Mucosa of stomach (tissue), 1 donor: ENCODE results near the gene KRTAP4-11.
"Not testable (repeated sequence)": the region's sequence is repeated elsewhere in the genome, so short reads cannot be mapped to it uniquely, and the experiment has no call there.

Experiments
- H3K27me3 ChIP-seq: one replicate; pipeline ENCODE4 v1.7.0; 2013; ENCODE audit warnings: mild to moderate bottlenecking, low read length; ENCODE audit not compliant: control insufficient read depth, insufficient read depth
- H3K36me3 ChIP-seq: one replicate; pipeline ENCODE4 v1.7.0; 2013; ENCODE audit warnings: low read length; ENCODE audit not compliant: control insufficient read depth, insufficient read depth
- H3K4me1 ChIP-seq: one replicate; pipeline ENCODE4 v1.7.0; 2013; ENCODE audit warnings: mild to moderate bottlenecking, low read length; ENCODE audit not compliant: control insufficient read depth, insufficient read depth
- H3K4me3 ChIP-seq: one replicate; pipeline ENCODE4 v1.7.0; 2013; ENCODE audit warnings: low read length
- H3K9ac ChIP-seq: one replicate; pipeline ENCODE4 v1.7.0; 2013; ENCODE audit warnings: mild to moderate bottlenecking, low read length, moderate library complexity
- H3K9me3 ChIP-seq: one replicate; pipeline ENCODE4 v1.7.0; 2013; ENCODE audit warnings: mild to moderate bottlenecking, low read length, moderate library complexity; ENCODE audit not compliant: control insufficient read depth
- donor health status: Pancreatic carcinoma.

Gene KRTAP4-11

DNA sequence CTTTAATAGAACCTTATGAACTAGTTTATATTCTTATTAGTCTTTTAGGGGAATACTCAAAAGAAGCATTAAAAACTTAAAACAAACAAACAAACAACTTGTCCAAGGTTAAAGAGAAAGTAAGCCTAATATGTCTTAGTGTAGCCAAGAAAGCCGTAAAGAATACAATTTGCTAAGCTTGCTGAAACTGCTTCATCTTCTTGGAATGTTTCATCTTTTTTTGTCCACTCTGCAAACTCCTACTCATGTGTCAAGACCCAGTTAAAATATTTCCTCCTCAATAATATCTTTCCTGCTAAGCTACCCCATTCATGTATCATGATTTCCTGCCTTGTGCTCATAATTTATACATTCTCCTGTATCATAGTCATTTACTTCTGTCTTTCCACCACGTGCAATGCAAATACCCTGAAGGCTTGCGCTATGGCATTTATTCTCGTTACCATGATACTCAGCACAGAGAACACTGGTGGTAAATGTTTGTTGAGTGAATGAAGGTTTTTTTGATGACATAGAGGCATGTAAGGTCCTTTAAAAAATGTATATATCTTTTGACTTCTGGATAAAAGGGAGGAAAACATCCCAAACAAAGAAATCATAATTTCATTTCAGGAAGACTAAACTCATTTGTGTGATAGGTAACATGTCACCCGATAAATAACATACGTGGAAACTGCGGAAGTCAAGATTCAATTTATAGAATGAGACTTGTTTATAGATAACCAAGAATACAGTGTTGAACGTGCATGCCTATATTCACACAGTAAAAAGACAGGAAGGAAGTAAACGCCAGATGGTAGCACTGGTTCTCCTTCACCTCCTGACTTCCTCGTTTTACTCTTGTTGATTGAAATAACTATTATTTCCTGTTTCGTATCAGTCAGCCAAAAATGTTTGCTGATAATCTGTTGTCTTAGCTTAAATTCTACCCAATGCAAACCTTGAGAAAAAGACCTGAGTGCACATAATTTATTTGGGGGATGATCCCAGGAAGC, 1.8 kb upstream of the KRTAP4-11 start:
- H3K9ac ChIP-seq, H3K4me1 ChIP-seq, H3K9me3 ChIP-seq, H3K36me3 ChIP-seq, H3K27me3 ChIP-seq, H3K4me3 ChIP-seq: not testable (repeated sequence)

DNA sequence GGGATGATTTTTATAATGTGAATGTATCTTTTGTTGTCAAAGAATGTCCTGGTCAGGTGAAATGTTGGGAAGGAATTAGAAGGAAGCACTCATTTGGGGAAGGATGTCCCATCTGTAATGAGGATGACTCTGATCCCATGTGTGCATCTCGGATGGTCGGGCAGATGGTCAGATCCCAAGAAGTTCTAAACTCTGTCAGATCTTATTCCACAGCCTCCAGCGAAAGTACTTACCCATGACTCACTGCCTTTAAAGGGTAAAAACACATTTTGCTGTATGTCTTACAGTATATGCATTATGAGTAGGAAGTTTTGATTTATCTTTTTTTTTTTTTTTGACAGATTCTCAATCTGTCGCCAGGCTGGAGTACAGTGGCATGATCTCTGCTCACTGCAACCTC, 548 bp upstream of the KRTAP4-11 start:
- Histone ChIP-seq H3K9me3 (no peaks in the 10 kb centered on the region), H3K36me3 (no peaks in the 10 kb centered on the region), H3K4me1 (no peaks in the 10 kb centered on the region), H3K9ac (no peak overlapping the region), H3K4me3 (no peak overlapping the region), H3K27me3 (no peaks in the 10 kb centered on the region)

DNA sequence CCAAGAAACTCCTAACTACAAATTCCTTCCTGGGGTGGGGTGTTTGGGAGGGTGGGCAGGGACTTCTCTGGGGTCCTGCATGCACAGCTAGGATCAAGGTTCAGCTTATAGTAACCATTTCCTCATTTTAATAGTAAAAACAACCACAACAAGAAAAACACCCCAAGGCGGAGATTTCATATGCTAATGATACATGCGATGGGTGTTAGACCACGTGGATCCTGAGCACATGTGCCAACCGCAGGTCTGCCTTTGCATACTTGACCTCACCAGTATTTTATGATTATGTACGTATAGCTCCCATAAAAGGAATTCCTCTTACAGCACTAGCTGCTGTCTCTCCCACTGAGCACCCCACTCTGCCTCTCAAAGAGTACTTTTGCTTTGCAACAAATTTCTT, 1.9 kb downstream of the KRTAP4-11 start:
- Histone ChIP-seq H3K4me3 (no peak overlapping the region), H3K9me3 (no peaks in the 10 kb centered on the region), H3K36me3 (no peaks in the 10 kb centered on the region)

DNA sequence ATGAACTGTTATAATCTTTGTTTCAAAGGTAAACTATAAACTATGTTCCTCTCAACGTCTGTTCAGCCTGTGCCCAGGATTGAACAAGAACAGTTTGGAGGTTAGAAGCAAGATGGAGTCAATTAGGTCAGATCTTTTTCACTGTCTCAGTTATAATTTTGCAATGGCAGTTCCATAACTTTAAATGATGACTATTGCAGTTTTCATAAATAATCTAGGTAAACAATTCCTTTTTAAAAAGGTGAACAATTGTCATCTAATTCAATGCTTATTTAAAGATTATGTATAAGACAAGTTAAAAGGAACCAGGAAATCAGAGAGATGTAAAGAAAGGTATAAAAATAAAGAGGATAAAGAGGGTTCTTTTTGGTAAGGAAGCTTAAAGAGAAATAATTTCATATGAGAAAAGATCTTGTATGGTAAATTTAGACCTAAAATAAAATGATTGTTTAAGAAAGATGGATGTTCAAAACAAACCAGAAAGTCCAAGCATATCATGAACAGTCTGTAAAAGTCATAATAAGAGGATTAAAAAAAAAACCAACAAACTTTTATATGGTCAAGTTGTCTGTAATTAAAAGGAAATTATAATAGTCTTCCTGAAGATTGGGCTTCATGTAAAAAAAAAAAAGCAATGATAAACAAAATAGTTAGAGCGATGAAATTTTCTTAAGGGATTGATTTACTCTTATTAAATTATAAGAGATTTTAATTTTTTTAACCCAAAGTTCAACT, 6.9 kb downstream of the KRTAP4-11 start:
- no peaks in the 10 kb centered on the region for H3K9me3 ChIP-seq
- H3K4me3 ChIP-seq, result no peak overlapping the region
- no peaks in the 10 kb centered on the region for H3K36me3 ChIP-seq
- H3K9ac ChIP-seq, result no peak overlapping the region
- H3K27me3 ChIP-seq, result no peaks in the 10 kb centered on the region
- H3K4me1 ChIP-seq, result no peaks in the 10 kb centered on the region

More for the DNA sequence above, 1.9 kb downstream of the KRTAP4-11 start:
- H3K27me3 ChIP-seq, result no peaks in the 10 kb centered on the region
- no peak overlapping the region for H3K9ac ChIP-seq
- H3K4me1 ChIP-seq, result no peaks in the 10 kb centered on the region

DNA sequence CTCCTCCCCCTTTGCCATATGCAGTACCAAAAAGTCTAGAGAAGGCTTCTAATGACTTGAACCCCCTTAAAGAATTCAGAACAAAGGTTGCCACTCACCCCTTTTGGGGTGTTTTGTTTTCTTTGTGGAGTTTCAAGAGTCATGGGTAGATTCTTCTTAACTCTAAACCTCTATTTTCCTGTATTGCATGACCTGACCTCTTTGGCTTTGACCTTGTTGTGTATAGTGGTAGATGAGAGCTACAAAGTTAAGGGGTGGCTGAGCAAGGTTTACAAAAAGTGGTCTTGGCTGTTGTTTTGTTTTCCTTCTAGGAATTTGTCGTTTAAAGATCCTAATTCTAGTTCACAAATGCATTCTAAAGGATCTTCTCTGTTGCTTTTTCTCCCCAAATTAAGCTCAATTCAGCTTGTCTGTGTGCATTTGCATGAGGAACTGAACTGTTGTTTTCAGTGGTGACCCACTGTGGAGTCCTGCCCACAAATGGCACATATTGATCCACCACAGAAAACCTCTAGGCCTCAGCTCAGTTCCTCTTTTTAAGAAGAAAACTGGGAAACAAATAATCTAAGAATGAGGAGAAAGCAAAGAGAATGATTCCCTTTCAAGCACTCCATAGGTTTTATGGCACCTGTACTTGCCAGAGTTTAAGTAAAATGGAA, 9.3 kb downstream of the KRTAP4-11 start:
- H3K4me1 ChIP-seq, H3K36me3 ChIP-seq, H3K9me3 ChIP-seq, H3K4me3 ChIP-seq, H3K27me3 ChIP-seq, H3K9ac ChIP-seq: not testable (repeated sequence)

DNA sequence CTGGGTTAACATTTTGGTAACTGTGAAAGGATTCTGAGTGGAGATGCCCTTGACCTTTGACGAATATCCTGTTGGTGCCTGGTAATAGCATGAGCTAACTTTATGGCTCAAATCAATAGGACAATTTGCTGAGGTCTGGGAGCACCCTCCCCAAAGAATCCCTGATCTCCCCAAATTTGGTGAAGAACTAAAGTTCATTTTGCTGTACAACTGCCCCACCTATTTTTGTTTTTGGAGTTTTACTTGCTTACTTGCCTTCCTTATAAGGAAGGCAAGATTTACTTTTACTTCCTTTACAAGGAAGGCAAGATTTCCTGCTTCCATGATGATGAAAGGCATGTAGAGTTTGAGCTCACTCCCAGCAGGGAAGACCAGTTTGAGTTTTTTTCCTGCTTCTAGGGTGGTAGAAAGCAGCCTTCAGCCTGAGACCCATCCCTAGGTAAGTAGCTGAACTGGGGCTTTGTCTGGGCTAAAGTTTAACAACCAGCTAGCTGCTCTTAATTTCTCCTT, 10.2 kb downstream of the KRTAP4-11 start:
- no peak overlapping the region for H3K9ac ChIP-seq
- no peaks in the 10 kb centered on the region for H3K9me3 ChIP-seq
- no peaks in the 10 kb centered on the region for H3K27me3 ChIP-seq
- H3K4me1 ChIP-seq, result no peaks in the 10 kb centered on the region
- no peak overlapping the region for H3K4me3 ChIP-seq
- H3K36me3 ChIP-seq, result no peaks in the 10 kb centered on the region

DNA sequence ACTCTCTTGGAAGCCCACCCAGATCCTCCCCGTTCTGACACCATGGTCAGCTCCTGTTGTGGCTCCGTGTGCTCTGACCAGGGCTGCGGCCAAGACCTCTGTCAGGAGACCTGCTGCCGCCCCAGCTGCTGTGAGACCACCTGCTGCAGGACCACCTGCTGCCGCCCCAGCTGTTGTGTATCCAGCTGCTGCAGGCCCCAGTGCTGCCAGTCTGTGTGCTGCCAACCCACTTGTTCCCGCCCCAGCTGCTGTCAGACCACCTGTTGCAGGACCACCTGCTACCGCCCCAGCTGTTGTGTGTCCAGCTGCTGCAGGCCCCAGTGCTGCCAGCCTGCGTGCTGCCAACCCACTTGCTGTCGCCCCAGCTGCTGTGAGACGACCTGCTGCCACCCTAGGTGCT, 12.8 kb downstream of the KRTAP4-11 start, which contains the start of gene KRTAP4-9:
KRTAP4-9 (plus strand) TSS at position 43 of the 400 bp plus-strand sequence; CDS start at position 43, 0 bp downstream.
- not testable (repeated sequence) for H3K36me3 ChIP-seq, H3K4me3 ChIP-seq, H3K9me3 ChIP-seq, H3K27me3 ChIP-seq, H3K4me1 ChIP-seq, H3K9ac ChIP-seq

DNA sequence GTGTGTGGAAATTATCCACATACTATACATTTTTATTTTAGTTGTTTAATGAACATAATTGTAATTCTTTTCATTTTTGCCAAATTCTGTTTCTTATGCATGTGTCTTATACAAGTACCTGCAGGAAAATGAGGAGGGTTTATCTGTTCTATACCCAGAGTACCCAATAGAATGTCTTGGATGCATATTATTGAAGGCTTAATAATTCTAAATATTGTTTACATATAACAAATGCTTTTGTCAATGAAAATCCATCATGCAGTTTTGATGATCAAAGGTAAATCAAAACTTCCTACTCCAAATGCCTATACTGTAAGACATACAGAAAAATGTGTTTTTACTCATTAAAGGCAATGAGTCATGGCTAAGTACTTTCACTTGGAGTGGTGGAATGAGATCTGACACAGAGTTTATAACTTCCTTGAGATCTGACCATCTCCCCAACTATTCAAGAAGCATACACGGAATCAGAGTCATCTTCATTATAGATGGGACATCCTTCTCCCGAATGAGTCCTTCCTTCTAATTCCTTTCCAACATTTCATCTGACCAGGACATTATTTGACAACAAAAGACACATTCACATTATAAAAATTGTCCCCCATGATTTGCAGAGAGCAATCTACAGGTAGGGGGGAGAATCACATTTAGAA, 13.7 kb downstream of the KRTAP4-11 start:
- H3K4me1 ChIP-seq, H3K9me3 ChIP-seq, H3K36me3 ChIP-seq, H3K27me3 ChIP-seq, H3K9ac ChIP-seq, H3K4me3 ChIP-seq: not testable (repeated sequence)

DNA sequence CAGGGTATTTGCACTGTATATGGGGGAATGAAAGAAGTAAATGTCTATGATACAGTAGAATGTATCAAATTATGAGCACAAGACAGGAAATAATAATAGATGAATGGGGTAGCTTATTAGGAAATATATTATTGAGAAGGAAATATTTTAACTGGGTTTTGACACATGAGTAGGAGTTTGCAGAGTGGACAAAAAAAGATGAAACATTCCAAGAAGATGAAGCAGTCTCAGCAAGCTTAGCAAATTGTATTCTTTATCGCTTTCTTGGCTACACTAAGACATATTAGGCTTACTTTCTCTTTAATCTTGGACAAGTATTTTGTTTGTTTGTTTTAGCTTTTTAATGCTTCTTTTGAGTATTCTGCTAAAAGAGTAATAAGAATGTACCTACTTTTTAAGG, 14.3 kb downstream of the KRTAP4-11 start:
- no peaks in the 10 kb centered on the region for H3K9me3 ChIP-seq
- H3K9ac ChIP-seq, result no peak overlapping the region
- no peaks in the 10 kb centered on the region for H3K4me1 ChIP-seq
- no peaks in the 10 kb centered on the region for H3K27me3 ChIP-seq
- no peaks in the 10 kb centered on the region for H3K36me3 ChIP-seq
- H3K4me3 ChIP-seq, result no peak overlapping the region

DNA sequence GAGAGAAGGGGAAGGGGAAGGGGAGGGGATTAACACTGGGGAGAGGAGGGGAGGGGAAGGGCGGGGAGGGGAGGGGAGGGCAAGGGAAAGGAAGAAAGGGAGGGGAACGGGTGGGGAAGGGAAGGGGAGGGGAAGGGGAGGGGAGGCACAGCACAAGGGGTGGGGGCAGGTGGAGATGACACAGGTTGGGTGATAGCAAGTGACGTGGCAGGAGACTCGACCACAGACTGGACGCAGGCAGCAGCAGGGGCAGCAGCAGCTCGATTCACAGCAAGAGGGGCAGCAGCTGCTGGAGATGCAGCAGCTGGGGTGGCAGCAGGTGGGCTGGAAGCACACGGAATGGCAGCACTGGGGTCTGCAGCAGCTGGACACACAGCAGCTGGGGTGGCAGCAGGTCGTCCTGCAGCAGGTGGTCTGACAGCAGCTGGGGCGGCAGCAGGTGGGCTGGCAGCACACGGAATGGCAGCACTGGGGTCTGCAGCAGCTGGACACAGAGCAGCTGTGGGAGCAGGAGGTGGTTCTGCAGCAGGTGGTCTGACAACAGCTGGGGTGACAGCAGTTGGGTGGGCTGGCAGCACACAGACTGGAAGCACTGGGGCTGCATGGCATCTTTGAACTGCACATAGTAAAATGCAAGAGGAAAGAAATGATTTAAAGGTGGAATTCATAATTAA, 16.4 kb downstream of the KRTAP4-11 start, which contains the start of gene KRTAP4-16:
KRTAP4-16 (minus strand) TSS at position 624 of the 674 bp plus-strand sequence; CDS start at position 624, 0 bp downstream.
- Histone ChIP-seq H3K27me3 (no peaks in the 10 kb centered on the region), H3K4me3 (no peak within 1 kb of the TSS), H3K9ac (no peak within 1 kb of the TSS), H3K36me3 (no peaks in the 10 kb centered on the region), H3K9me3 (no peaks in the 10 kb centered on the region), H3K4me1 (no peaks in the 10 kb centered on the region)
